Muscle of arm (tissue), 14 donors: ENCODE results near the gene OCRL. TPM values are rescaled to one million over a fixed set of nuclear protein-coding genes. Genes with fewer than 3 reads are reported as not detected.
A peak's percentile ranks its signal among the peaks of the same experiment; 100 is the strongest.

Experiments used
- DNase-seq: peaks from one replicate; pipeline ENCODE4 v3.0.0-alpha.2; 2013
- long read RNA-seq, 11 donors: transcript quantifications; one replicate each; lab custom pipeline, GENCODE V29; 2026
- polyA plus RNA-seq, 12 donors: library from polyadenylated mRNA; unstranded; fragments of 120-200 nt; gene quantifications; one replicate each; pipeline ENCODE4 v1.2.1, GENCODE V29; 2013; ENCODE audit not compliant: insufficient read length in 12 of 12

The OCRL gene
- polyA plus RNA-seq = 10 to 100 TPM in 10 of 12 donors, 1 to 10 TPM in 1, not detected in 1; 10.0 to 18.2 (median 14.2) TPM
- long read RNA-seq, donor 1, full-length matches to known transcripts = 2 of 2 reads
- long read RNA-seq, donor 1, partial matches to known transcripts = 0 of 2 reads
- long read RNA-seq, donor 1, other reads (novel, unspliced or antisense) = 0 of 2 reads
- long read RNA-seq, donor 2, full-length matches to known transcripts = 1 of 1 reads
- long read RNA-seq, donor 2, partial matches to known transcripts = 0 of 1 reads
- long read RNA-seq, donor 2, other reads (novel, unspliced or antisense) = 0 of 1 reads
- long read RNA-seq, donor 3 = 0 reads
- long read RNA-seq, donor 4 = 0 reads
- long read RNA-seq, donor 5 = 0 reads
- long read RNA-seq, donor 6, full-length matches to known transcripts = 1 of 1 reads
- long read RNA-seq, donor 6, partial matches to known transcripts = 0 of 1 reads
- long read RNA-seq, donor 6, other reads (novel, unspliced or antisense) = 0 of 1 reads
- long read RNA-seq, donor 7 = 0 reads
- long read RNA-seq, donor 8 = 0 reads
- long read RNA-seq, donor 9 = 0 reads
- long read RNA-seq, donor 10 = 0 reads
- long read RNA-seq, donor 11, full-length matches to known transcripts = 1 of 8 reads
- long read RNA-seq, donor 11, partial matches to known transcripts = 7 of 8 reads
- long read RNA-seq, donor 11, other reads (novel, unspliced or antisense) = 0 of 8 reads

- peak; percentile 70 for DNase-seq
Observed at GRCh38 chrX:129540068-129540653, at the start of gene OCRL. Gene OCRL (plus strand): TSS chrX:129540259. CDS start chrX:129540440, 181 bp downstream.

GRCh38 chrX:129490330-129490729 lies 49.7 kb upstream of the OCRL start:
- DNase-seq = no peak

- no peak for DNase-seq
Observed at GRCh38 chrX:129493643-129494042, 46.4 kb upstream of the OCRL start.

- DNase-seq = no peak
Observed at GRCh38 chrX:129494887-129495286, 45.2 kb upstream of the OCRL start.

GRCh38 chrX:129495900-129496299 lies 44.2 kb upstream of the OCRL start:
- DNase-seq = no peak

- DNase-seq = no peak
Observed at GRCh38 chrX:129496625-129497024, 43.4 kb upstream of the OCRL start.

GRCh38 chrX:129497146-129497843 lies 42.8 kb upstream of the OCRL start:
- DNase-seq = no peak

- DNase-seq = no peak
Observed at GRCh38 chrX:129510331-129510730, 29.7 kb upstream of the OCRL start.

- DNase-seq = no peak
Observed at GRCh38 chrX:129511689-129512088, 28.4 kb upstream of the OCRL start.

- no peak for DNase-seq
Observed at GRCh38 chrX:129512409-129512808, 27.6 kb upstream of the OCRL start.

GRCh38 chrX:129516402-129516801 lies 23.7 kb upstream of the OCRL start:
- no peak for DNase-seq

GRCh38 chrX:129520151-129520550 lies 19.9 kb upstream of the OCRL start:
- DNase-seq = no peak

- peak; percentile 68 for DNase-seq
Observed at GRCh38 chrX:129522184-129523078, 17.6 kb upstream of the OCRL start.

- peak; percentile 78 for DNase-seq
Observed at GRCh38 chrX:129523079-129523911, 16.8 kb upstream of the OCRL start, which contains the start of gene SMARCA1. Gene SMARCA1 (minus strand): TSS chrX:129523490. CDS start chrX:129523370, 120 bp downstream.

GRCh38 chrX:129524250-129524850 lies 15.7 kb upstream of the OCRL start:
- no peak for DNase-seq

GRCh38 chrX:129525162-129525561 lies 14.9 kb upstream of the OCRL start:
- DNase-seq = no peak

GRCh38 chrX:129525896-129526295 lies 14.2 kb upstream of the OCRL start:
- no peak for DNase-seq

GRCh38 chrX:129529685-129530281 lies 10.3 kb upstream of the OCRL start:
- no peak for DNase-seq

GRCh38 chrX:129530410-129530809 lies 9.6 kb upstream of the OCRL start:
- DNase-seq = no peak
